Activated T-helper 17 cell treated with anti-CD3 and anti-CD28 coated beads, Interleukin-2, amount 50 U/mL, for 72 hours (primary cell): ENCODE data around the gene TRAPPC2L. TPM values are rescaled to one million over a fixed set of nuclear protein-coding genes. Genes with fewer than 3 reads are reported as not detected.
"Not testable (repeated sequence)": the region's sequence is repeated elsewhere in the genome, so short reads cannot be mapped to it uniquely, and the experiment has no call there.

Experiments used
- ATAC-seq: fragments of 150-1000 bp; cut with Tn5 transposase; replicated peaks from 2 replicates; pipeline ENCODE4 v1.10.0; 2021; ENCODE audit warnings: mild to moderate bottlenecking, moderate library complexity
- H3K27ac Mint-ChIP-seq: one replicate; pipeline ENCODE4 v1.8.0; 2022; ENCODE audit warnings: mixed read lengths
- H3K27me3 Mint-ChIP-seq: one replicate; pipeline ENCODE4 v1.8.0; 2022; ENCODE audit warnings: mixed read lengths
- H3K36me3 Mint-ChIP-seq: one replicate; pipeline ENCODE4 v1.8.0; 2022; ENCODE audit warnings: low read depth, mild to moderate bottlenecking, mixed read lengths
- H3K4me1 Mint-ChIP-seq: one replicate; pipeline ENCODE4 v1.8.0; 2022; ENCODE audit warnings: mixed read lengths
- H3K4me3 Mint-ChIP-seq: one replicate; pipeline ENCODE4 v1.8.0; 2022; ENCODE audit warnings: mild to moderate bottlenecking, mixed read lengths
- H3K9me3 Mint-ChIP-seq: one replicate; pipeline ENCODE4 v1.8.0; 2022; ENCODE audit warnings: mixed read lengths
- total RNA-seq, 2 donors: library from RNA; stranded (reverse); gene quantifications; one replicate each; pipeline ENCODE4 v1.2.3, GENCODE V29; 2022

TRAPPC2L gene
- total RNA-seq, 2 donors from 2014 or later, result 51.1 to 73.9 TPM

DNA sequence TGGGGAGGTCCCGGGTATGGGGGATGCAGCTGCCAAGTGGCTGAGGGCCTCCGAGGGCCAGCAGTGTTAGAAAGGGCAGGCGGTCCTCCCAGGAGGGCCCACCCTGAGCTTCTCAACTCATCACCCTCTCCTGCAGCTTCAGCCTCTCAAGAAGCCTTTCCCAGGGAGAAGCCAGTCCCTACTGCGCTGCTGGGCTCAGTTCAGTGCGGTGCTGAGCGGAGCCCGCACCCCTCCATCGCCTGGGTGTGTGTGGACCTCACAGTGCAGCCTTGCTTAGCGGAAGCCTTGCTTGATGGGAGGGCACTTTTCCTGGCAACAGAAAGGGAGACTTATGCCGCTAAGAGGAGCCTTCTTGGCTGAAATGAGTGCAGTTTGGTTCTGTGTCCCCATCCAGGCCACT lies 41.7 kb upstream of the TRAPPC2L start:
- H3K27me3 Mint-ChIP-seq, result no peaks in the 10 kb centered on the region
- H3K9me3 Mint-ChIP-seq, result no peaks in the 10 kb centered on the region
- H3K4me1 Mint-ChIP-seq, result no peaks in the 10 kb centered on the region
- no peak overlapping the region for H3K4me3 Mint-ChIP-seq
- no peak overlapping the region for H3K27ac Mint-ChIP-seq
- peaks cover 12% of the 10 kb centered on the region for H3K36me3 Mint-ChIP-seq
- ATAC-seq, result no peak

DNA sequence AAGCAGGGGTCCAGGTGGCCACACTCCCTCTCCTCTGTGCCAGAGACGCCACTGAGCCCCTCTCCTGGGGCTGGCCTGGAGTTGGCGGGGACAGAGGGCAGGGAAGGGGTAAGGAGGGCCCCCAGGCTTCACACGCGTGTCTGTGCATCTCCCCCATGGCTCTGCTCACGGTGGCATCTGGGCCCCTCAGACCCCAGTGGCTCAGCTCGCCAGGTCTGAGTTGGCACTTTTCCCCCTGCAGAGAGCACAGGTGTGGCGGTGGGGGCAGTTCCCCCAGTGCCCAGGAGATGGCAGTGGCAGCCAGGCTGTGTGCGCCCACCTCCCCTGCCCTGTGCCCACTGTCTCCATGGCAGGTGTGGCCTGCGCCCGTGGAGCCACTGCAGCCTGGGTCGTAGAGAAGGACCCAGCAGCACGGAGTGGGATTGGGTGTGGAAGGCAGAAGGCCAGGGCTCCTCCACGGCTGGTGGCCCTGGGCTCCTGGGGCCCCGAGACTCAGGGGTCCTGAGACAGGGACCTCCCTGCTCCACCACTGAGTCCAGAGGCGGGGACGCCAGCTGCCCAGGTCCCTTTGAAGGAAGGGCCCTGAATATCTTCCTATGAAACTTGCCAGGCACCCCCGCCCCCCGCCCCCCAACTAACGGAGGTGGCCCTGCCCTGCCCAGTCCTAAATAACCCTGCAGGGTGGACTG lies 40.9 kb upstream of the TRAPPC2L start:
- no peak overlapping the region for H3K27ac Mint-ChIP-seq

DNA sequence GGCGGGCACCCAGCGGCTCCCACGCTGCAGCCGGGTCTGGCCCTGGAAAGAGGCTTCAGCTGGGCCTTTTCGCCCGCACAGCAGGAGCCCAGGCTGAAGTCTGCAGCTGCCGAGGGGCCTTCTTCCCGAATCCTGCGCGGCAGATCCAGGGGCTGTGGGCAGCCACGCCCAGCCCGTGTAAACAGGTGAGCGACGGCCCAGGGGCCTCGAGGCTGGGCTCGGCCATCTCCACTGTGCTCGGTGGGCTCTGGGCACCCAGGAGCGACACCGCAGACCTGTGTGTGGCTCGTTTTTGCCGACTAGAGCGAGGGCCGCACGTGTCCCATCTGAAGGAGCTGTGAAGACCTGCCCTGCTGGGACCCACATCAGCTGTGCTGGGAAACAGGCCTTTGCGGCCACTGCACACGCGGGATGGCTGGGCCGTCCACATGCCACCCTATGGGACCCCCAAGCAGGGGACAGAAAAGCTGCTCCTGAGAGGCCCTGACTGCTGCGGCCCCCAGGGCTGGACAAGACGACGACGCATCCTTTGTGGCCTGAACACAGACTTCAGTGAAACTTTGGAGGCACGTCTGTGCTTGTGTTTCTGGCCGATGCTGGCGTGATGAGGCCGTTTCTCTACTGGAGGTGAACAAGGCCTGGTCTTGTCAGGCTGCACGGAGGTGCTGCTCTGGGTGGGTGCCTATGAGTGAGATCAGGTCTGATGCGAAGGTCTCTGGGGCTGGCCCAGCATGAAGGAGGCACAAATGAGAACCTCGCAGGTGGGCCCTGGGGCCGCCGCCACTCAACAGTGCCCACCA lies 40.0 kb upstream of the TRAPPC2L start:
- H3K9me3 Mint-ChIP-seq, result no peaks in the 10 kb centered on the region
- H3K36me3 Mint-ChIP-seq, result no peaks in the 10 kb centered on the region
- H3K27me3 Mint-ChIP-seq, result no peaks in the 10 kb centered on the region
- H3K27ac Mint-ChIP-seq, result no peak overlapping the region
- H3K4me1 Mint-ChIP-seq, result no peaks in the 10 kb centered on the region
- H3K4me3 Mint-ChIP-seq, result no peak overlapping the region
- ATAC-seq, result no peak

More for the DNA sequence above, 40.9 kb upstream of the TRAPPC2L start:
- ATAC-seq, result no peak
- no peaks in the 10 kb centered on the region for H3K27me3 Mint-ChIP-seq
- no peaks in the 10 kb centered on the region for H3K4me1 Mint-ChIP-seq
- peaks cover 4% of the 10 kb centered on the region for H3K36me3 Mint-ChIP-seq
- no peaks in the 10 kb centered on the region for H3K9me3 Mint-ChIP-seq
- H3K4me3 Mint-ChIP-seq, result no peak overlapping the region

DNA sequence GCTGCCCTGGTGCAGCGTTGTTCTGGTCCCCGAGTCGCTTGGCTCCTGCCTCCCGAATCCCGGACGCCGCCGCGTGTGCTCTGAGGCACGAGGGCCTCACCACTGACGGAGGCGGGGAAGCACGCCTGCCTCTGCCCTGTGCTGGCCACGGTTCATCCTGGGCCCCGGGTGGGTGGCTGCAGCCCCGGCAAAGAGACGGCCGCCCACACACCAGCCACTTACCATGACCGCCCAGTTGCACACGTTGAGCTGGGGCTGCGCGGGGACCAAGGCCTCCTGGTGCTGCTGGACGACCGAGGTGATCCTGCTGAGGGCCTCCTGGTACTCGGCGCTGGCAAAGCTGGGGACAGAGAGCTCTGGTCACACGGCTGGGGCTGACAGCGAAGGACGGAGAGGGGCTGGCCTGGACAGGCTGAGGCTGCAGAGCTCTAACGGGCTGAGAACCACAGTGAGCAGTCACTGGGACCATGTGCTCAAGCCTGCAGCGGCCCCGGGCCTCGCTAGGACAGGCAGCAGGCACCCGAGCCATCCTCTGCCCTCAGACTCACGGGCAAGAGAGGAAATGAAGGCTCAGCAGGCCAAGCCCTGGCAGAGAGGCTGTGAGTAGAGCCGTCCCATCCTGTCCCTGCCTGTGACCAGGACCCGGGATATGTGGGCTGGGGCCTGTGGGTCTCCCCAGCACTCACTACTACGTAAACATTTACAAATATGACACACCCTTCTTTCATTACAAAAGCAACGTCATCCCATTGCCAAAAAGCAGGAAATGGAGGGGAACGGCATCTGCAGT lies 38.9 kb upstream of the TRAPPC2L start:
- H3K4me3 Mint-ChIP-seq, result no peak overlapping the region
- H3K9me3 Mint-ChIP-seq, result no peaks in the 10 kb centered on the region
- no peak for ATAC-seq
- no peaks in the 10 kb centered on the region for H3K36me3 Mint-ChIP-seq
- H3K27me3 Mint-ChIP-seq, result no peaks in the 10 kb centered on the region
- H3K27ac Mint-ChIP-seq, result no peak overlapping the region
- no peaks in the 10 kb centered on the region for H3K4me1 Mint-ChIP-seq

DNA sequence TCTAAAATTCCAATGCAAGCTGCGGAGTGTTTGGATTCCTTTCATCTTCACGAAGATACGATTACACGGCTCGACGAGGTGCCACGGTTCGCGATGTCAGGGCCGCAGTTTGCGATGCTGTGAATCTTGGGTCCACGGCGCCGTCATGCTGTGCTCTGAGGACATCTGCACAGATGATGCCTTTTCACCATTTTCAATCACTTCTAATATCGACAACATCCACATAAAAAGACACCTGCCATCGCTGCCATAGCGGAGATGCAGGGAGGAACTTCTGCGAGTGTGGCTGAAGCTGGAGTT lies 38.4 kb upstream of the TRAPPC2L start:
- Mint-ChIP-seq H3K4me3 (no peak overlapping the region), H3K27me3 (no peaks in the 10 kb centered on the region), H3K9me3 (no peaks in the 10 kb centered on the region), H3K27ac (no peak overlapping the region), H3K4me1 (no peaks in the 10 kb centered on the region), H3K36me3 (no peaks in the 10 kb centered on the region)
- ATAC-seq, result no peak

DNA sequence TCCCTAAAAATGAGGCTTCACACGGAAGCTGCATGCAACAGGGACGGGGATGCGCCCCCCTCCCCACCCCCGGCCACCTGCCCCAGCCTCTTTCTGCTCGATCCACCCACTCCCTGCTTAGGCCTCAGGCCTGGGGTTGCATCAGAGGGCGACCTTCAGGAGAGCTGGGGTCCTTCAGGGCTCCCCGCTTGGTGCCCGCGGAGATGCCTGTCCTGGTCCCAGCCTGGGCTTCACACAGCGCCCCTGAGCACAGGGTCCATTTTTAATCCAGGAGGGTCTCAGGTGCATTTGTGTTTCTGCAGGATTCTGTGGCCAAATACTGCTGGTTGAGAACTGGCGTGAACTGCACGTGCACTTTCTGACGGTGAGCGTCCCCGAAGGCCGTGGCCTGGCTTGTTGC lies 37.8 kb upstream of the TRAPPC2L start:
- no peaks in the 10 kb centered on the region for H3K9me3 Mint-ChIP-seq
- no peak overlapping the region for H3K27ac Mint-ChIP-seq
- no peak overlapping the region for H3K4me3 Mint-ChIP-seq
- no peaks in the 10 kb centered on the region for H3K27me3 Mint-ChIP-seq
- no peaks in the 10 kb centered on the region for H3K36me3 Mint-ChIP-seq
- no peak for ATAC-seq
- no peaks in the 10 kb centered on the region for H3K4me1 Mint-ChIP-seq

DNA sequence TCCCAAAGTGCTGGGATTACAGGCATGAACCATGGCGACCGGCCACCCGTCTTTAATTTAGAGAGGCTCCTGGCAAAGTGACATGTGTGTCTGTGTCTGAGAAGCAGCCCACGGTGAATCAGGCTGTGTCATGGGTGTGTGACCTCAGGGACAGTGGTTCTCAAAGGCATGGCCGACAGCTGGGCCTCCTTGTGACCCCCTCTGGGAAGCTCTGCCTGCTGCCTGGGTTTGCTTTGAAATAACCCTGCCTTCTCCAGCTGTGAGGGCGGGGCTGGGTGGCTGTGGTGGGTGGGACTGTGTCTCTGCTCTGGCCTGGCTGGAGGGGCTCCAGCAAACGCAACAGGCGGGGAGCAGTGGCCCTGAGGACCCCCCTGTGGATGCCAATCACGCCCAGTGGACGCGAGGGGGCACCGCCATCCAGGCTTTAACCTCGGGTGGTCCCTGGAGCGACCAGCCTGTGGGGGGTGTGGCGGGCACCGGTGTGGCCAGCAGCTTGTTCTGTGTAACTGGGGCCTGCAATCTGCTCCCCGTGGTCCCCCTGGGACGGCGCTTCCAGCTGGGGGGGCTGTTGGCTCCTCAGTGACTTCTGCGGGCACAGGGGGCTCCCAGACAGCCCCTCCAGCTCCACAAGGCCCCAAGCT lies 36.4 kb upstream of the TRAPPC2L start:
- no peak overlapping the region for H3K4me3 Mint-ChIP-seq
- H3K27ac Mint-ChIP-seq, result no peak overlapping the region
- no peaks in the 10 kb centered on the region for H3K9me3 Mint-ChIP-seq
- no peak for ATAC-seq
- H3K36me3 Mint-ChIP-seq, result no peaks in the 10 kb centered on the region
- no peaks in the 10 kb centered on the region for H3K27me3 Mint-ChIP-seq
- no peaks in the 10 kb centered on the region for H3K4me1 Mint-ChIP-seq

DNA sequence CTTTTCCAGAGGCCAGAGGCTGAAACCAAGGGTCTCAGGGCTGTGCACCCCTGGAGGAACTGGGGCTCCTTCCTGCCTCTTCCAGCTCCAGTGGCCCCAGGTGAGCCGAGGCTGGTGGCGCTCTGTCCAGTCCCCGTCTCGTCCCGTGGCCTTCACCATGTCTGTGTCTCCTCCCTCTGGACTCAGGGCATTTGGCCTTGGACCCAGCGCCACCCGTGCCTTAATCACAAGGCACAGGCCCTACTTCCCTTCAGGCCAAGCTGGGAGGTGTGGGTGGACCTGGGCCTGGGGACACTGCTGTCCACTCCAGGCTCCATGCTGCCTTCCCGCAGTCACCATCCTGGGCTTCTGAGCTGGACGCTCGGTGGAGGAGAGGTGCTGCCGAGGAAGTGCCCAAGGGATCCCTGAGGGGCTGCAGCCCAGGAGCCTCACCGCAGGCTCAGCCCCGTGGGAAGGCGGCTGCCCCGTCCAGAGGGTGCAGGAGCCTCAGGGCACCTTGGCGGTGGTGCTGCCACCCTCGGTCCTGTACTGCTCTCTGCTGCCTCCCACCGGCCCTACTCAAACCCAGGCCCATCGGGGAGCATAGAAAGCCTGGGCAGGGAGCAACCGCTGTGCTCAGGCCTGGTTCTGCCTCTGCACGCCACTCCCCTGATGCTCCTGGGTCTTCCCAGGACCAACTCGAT lies 35.6 kb upstream of the TRAPPC2L start:
- Mint-ChIP-seq H3K36me3 (no peaks in the 10 kb centered on the region), H3K4me1 (no peaks in the 10 kb centered on the region), H3K9me3 (no peaks in the 10 kb centered on the region), H3K27me3 (no peaks in the 10 kb centered on the region), H3K27ac (no peak overlapping the region), H3K4me3 (no peak overlapping the region)
- no peak for ATAC-seq

DNA sequence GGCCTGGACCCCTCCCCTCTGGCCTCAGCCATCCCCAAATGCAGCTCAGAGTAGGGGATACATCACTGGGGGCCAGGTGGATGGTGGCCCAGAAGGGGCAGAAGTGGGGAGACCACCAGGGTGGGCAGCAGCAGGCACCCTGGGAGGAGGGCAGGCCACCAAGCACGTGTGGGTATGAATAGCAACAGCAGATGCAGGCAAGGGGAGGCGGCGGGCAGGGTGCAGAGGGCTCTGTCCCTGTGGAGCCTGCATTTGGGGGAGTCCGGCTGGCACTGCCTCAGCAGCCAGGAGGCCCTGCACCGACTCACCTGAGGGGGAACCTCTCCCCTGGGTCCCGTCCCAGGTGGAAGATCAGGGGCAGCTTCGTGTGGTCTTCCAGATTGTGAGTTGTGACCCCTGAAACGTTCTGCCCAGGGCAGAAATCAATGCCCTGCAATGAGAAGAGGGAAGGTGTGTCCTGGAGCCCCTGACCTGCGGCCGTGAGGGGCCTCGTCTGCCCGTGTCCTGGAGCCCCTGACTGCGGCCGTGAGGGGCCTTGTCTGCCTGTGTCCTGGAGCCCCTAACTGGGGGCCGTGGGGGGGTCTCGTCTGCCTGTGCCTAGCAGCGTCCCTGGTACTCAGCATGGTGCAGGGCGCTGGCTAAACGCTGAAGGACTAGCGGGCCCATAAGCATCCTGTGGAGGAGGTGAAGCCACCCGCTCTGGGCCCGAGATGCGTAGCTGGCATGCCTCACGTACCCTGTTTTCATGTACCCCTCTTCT lies 34.5 kb upstream of the TRAPPC2L start:
- Mint-ChIP-seq H3K36me3 (no peaks in the 10 kb centered on the region), H3K27me3 (no peaks in the 10 kb centered on the region), H3K4me1 (no peaks in the 10 kb centered on the region), H3K27ac (no peak overlapping the region), H3K9me3 (no peaks in the 10 kb centered on the region), H3K4me3 (no peak overlapping the region)
- no peak for ATAC-seq

DNA sequence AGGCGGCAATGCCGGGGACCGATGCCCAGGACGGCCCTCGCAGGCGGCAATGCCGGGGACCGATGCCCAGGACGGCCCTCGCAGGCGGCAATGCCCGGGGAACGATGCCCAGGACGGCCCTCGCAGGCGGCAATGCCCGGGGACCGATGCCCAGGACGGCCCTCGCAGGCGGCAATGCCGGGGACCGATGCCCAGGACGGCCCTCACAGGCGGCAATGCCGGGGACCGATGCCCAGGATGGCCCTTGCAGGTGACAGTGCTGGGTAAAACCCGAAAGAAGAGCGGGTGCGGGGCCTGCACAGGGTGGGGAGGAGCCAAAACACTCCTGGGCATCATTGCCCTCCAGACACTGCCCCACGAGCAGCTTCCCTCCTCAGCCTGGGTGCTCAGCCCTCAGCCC lies 33.3 kb upstream of the TRAPPC2L start:
- H3K27ac Mint-ChIP-seq, H3K4me3 Mint-ChIP-seq, ATAC-seq, H3K4me1 Mint-ChIP-seq, H3K27me3 Mint-ChIP-seq, H3K36me3 Mint-ChIP-seq, H3K9me3 Mint-ChIP-seq: not testable (repeated sequence)

DNA sequence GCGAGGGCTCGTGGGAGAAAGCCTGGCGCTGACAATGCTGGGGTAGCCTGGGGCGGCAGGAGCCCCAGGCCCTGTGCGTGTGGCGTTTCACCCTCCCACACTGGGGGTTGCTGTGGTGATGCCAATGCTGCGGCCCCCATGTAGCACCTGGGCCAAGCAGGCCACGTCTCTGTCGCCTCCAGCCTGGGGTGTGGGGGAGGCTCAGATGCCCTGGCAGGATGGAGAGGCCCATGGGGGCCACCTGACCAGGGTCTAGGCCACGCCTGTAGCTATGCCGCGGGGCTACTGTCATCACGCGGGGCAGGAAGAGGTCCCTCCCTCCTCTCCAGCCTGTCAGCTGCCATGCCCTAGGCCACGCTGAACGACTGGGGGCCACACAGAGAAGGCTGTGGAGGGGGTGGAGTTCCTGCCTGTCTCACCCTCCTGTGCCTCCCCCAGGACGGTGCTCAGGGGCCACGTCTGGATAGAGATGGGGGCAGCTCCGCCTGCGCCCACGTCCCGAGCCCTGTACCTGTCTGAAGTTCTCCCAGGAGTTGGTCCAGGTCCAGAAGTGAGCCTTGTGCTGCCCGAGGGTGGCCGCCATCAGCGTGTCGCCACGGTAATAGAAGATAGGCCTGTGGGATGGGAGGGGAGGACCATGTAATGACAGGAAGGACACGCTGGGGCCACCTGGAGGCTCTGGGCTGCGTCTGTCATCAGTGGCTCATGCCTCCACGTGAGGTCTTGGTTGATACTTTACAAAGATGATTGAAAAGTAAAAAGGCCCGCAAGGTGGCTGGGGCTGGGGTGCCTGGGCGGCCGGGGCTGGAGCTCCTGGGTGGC lies 32.5 kb upstream of the TRAPPC2L start:
- Mint-ChIP-seq H3K4me3 (no peak overlapping the region), H3K27me3 (no peaks in the 10 kb centered on the region), H3K36me3 (no peaks in the 10 kb centered on the region), H3K4me1 (no peaks in the 10 kb centered on the region), H3K27ac (no peak overlapping the region), H3K9me3 (no peaks in the 10 kb centered on the region)
- ATAC-seq, result no peak

DNA sequence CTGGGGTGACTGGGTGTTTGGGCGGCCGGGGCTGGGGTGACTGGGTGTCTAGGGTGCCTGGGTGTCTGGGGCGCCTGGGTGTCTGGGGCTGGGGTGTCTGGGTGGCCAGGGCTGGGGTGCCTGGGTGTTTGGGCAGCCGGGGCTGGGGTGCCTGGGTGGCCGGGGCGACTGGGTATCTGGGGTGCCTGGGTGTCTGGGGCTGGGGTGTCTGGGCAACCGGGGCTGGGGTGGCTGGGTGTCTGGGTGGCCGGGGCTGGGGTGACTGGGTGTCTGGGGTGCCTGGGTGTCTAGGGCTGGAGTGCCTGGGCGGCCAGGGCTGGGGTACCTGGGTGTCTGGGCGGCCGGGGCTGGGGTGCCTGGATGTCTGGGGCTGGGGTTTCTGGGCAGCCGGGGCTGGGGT lies 31.8 kb upstream of the TRAPPC2L start:
- Mint-ChIP-seq H3K36me3 (no peaks in the 10 kb centered on the region), H3K4me3 (no peak overlapping the region), H3K4me1 (no peaks in the 10 kb centered on the region), H3K27me3 (no peaks in the 10 kb centered on the region), H3K9me3 (no peaks in the 10 kb centered on the region), H3K27ac (no peak overlapping the region)
- ATAC-seq, result no peak
